CD14-positive monocyte (primary cell): ENCODE results near the gene ROBO1. TPM values are rescaled to one million over a fixed set of nuclear protein-coding genes. Genes with fewer than 3 reads are reported as not detected.

Source experiments
- DNase-seq, 3 donors: peaks; one replicate each; pipeline ENCODE4 v3.0.0-alpha.2; 2011 to 2022
- H2AFZ ChIP-seq: 2 replicates; pipeline ENCODE4 v1.6.0; 2012; ENCODE audit warnings: mild to moderate bottlenecking, low read depth, low read length, inconsistent platforms; ENCODE audit not compliant: insufficient read depth, poor library complexity, severe bottlenecking
- H3K27ac ChIP-seq, 2 donors: 1 replicate in 1 of 2; 2 replicates in 1 of 2; pipeline ENCODE4 v1.5.1; 2012 to 2013; ENCODE audit warnings: low read length in 2 of 2, control low read depth in 1 of 2, inconsistent platforms in 1 of 2, low read depth in 1 of 2, mild to moderate bottlenecking in 1 of 2
- H3K27me3 ChIP-seq, 2 donors: one replicate each; pipeline versions ENCODE4 v1.6.0 to v1.6.1; 2011 to 2013; ENCODE audit warnings: low read length in 2 of 2; ENCODE audit not compliant: control insufficient read depth in 2 of 2, insufficient read depth in 2 of 2
- H3K36me3 ChIP-seq, 2 donors: replicated peaks in 1 of 2; 1 replicate in 1 of 2; 2 replicates in 1 of 2; pipeline versions ENCODE4 v1.5.1 to v1.6.1; 2012 to 2013; ENCODE audit warnings: low read length in 2 of 2, control low read depth in 1 of 2, inconsistent platforms in 1 of 2, mild to moderate bottlenecking in 1 of 2; ENCODE audit not compliant: insufficient read depth in 2 of 2, control insufficient read depth in 1 of 2
- H3K4me1 ChIP-seq, 2 donors: 1 replicate in 1 of 2; 2 replicates in 1 of 2; pipeline versions ENCODE4 v1.5.1 to v1.6.1; 2012 to 2013; ENCODE audit warnings: low read length in 2 of 2, control low read depth in 1 of 2, inconsistent platforms in 1 of 2, mild to moderate bottlenecking in 1 of 2, moderate library complexity in 1 of 2; ENCODE audit not compliant: insufficient read depth in 2 of 2, control insufficient read depth in 1 of 2
- H3K4me2 ChIP-seq: replicated peaks from 2 replicates; pipeline ENCODE3; 2012; ENCODE audit warnings: low read length, moderate library complexity, mild to moderate bottlenecking; ENCODE audit not compliant: poor library complexity, severe bottlenecking; ENCODE audit errors: extremely low read depth
- H3K4me3 ChIP-seq, 3 experiments: fragments of 200-600 bp in 1 of 3; sonication (generic) in 1 of 3; replicated peaks in 1 of 3; 1 replicate in 2 of 3; 2 replicates in 1 of 3; pipeline ENCODE4 v1.5.1; 2011 to 2013; ENCODE audit warnings: low read length in 3 of 3, mild to moderate bottlenecking in 3 of 3, control low read depth in 2 of 3, low read depth in 2 of 3, inconsistent platforms in 1 of 3, moderate library complexity in 1 of 3
- H3K79me2 ChIP-seq: 2 replicates; pipeline ENCODE4 v1.6.0; 2012; ENCODE audit warnings: mild to moderate bottlenecking, control low read depth, inconsistent platforms, low read length, moderate library complexity; ENCODE audit not compliant: insufficient read depth
- H3K9ac ChIP-seq: 2 replicates; pipeline ENCODE4 v1.6.0; 2017; ENCODE audit warnings: low read length, mild to moderate bottlenecking; ENCODE audit not compliant: insufficient read depth, poor library complexity, severe bottlenecking
- H3K9me3 ChIP-seq, 2 donors: replicated peaks in 1 of 2; 1 replicate in 1 of 2; 2 replicates in 1 of 2; pipeline versions ENCODE4 v1.5.1 to v1.6.1; 2012 to 2013; ENCODE audit warnings: low read length in 2 of 2, control low read depth in 1 of 2; ENCODE audit not compliant: control insufficient read depth in 1 of 2, insufficient read depth in 1 of 2
- H4K20me1 ChIP-seq: 2 replicates; pipeline ENCODE4 v1.6.0; 2012; ENCODE audit warnings: mild to moderate bottlenecking, low read length, control low read depth, moderate library complexity; ENCODE audit not compliant: insufficient read depth
- H3K27ac Mint-ChIP-seq, 7 donors: one replicate each; pipeline ENCODE4 v1.8.0; 2020; ENCODE audit warnings: mild to moderate bottlenecking in 7 of 7, mixed read lengths in 7 of 7, moderate library complexity in 6 of 7, inconsistent platforms in 2 of 7
- H3K27me3 Mint-ChIP-seq, 3 donors: one replicate each; pipeline ENCODE4 v1.8.0; 2021 to 2022; ENCODE audit warnings: low read depth in 3 of 3, mild to moderate bottlenecking in 3 of 3, mixed read lengths in 3 of 3, moderate library complexity in 3 of 3, inconsistent platforms in 1 of 3
- H3K36me3 Mint-ChIP-seq, 2 donors: one replicate each; pipeline ENCODE4 v1.8.0; 2020; ENCODE audit warnings: mixed read lengths in 2 of 2, inconsistent platforms in 1 of 2, mild to moderate bottlenecking in 1 of 2
- H3K4me1 Mint-ChIP-seq: one replicate; pipeline ENCODE4 v1.8.0; 2020; ENCODE audit warnings: mild to moderate bottlenecking, mixed read lengths
- H3K4me3 Mint-ChIP-seq, 2 donors: one replicate each; pipeline ENCODE4 v1.8.0; 2020; ENCODE audit warnings: mild to moderate bottlenecking in 2 of 2, mixed read lengths in 2 of 2, moderate library complexity in 1 of 2
- H3K9me3 Mint-ChIP-seq, 7 donors: one replicate each; pipeline ENCODE4 v1.8.0; 2020 to 2022; ENCODE audit warnings: mixed read lengths in 7 of 7, mild to moderate bottlenecking in 6 of 7, moderate library complexity in 6 of 7, inconsistent platforms in 2 of 7
- CTCF ChIP-seq: fragments of 200-600 bp; IDR thresholded peaks from one replicate; pipeline ENCODE4 v1.8.0; 2022; ENCODE audit warnings: antibody characterized with exemption, mild to moderate bottlenecking
- WGBS: methylation state at CpG from one replicate; pipeline ENCODE4 v1.1.5; 2013; ENCODE audit warnings: missing lambda C conversion rate; ENCODE audit not compliant: insufficient coverage; 5-methylcytosine and 5-hydroxymethylcytosine counted together
- intact Hi-C, 2 donors: fragments of 100-400 bp; cut with micrococcal nuclease; formaldehyde crosslinking; loops; one replicate each; pipeline versions ENCODE4 v1.15.0 to v1.15.1; 2023
- polyA plus RNA-seq, 3 donors: library from polyadenylated mRNA; depleted of rRNA in 1 of 3; unstranded in 2 of 3; stranded (reverse) in 1 of 3; fragments of 300-500 nt in 2 of 3; fragments of >200 nt in 1 of 3; fragmentation: Illumina TruSeq in 2 of 3; gene quantifications; 1 replicate in 2 of 3; 2 replicates in 1 of 3; pipeline ENCODE4 v1.2.3, GENCODE V29; 2012 to 2021

ROBO1 gene
- polyA plus RNA-seq, 3 donors = 0.09 to 0.10 TPM; not detected in 1

- Histone ChIP-seq H3K9me3 (no peaks in the 10 kb centered on the region), H3K36me3 (no peaks in the 10 kb centered on the region), H3K9ac (no peak overlapping the region), H3K4me3 (no peak overlapping the region), H2AFZ (no peak overlapping the region), H3K79me2 (no peaks in the 10 kb centered on the region), H3K4me1 (no peaks in the 10 kb centered on the region), H3K27me3 (no peaks in the 10 kb centered on the region), H4K20me1 (no peaks in the 10 kb centered on the region), H3K4me2 (no peak overlapping the region), H3K27ac (no peak overlapping the region)
- no peak for DNase-seq
- H3K4me1 Mint-ChIP-seq = no peaks in the 10 kb centered on the region
- H3K9me3 Mint-ChIP-seq = peaks cover 0 to 6% (median 5%) of the 10 kb centered on the region in 7 donors
- H3K27me3 Mint-ChIP-seq = no peaks in the 10 kb centered on the region
- H3K4me3 Mint-ChIP-seq = no peak overlapping the region
- 100% methylated on average over 1 of the region's 5 CpGs for WGBS
- no peaks in the 10 kb centered on the region for H3K36me3 Mint-ChIP-seq
- no peak overlapping the region for H3K27ac Mint-ChIP-seq
- no peak for TF ChIP-seq CTCF
- intact Hi-C loops = no loop called here
Observed at GRCh38 chr3:78863306-78864203, 904.2 kb downstream of the ROBO1 start.

- Mint-ChIP-seq H3K4me1 (no peaks in the 10 kb centered on the region), H3K36me3 (no peaks in the 10 kb centered on the region), H3K4me3 (no peak overlapping the region), H3K27ac (no peak overlapping the region), H3K9me3 (peaks cover 0 to 8% (median 5%) of the 10 kb centered on the region in 7 donors), H3K27me3 (peaks cover 0 to under 1% (median 0%) of the 10 kb centered on the region in 3 donors)
- DNase-seq = no peak
- H3K4me1 ChIP-seq = no peaks in the 10 kb centered on the region
- no peak overlapping the region for H2AFZ ChIP-seq
- no peak overlapping the region for H3K4me2 ChIP-seq
- H3K36me3 ChIP-seq = no peaks in the 10 kb centered on the region
- no peaks in the 10 kb centered on the region for H3K27me3 ChIP-seq
- TF ChIP-seq CTCF = no peak
- no peak overlapping the region for H3K27ac ChIP-seq
- intact Hi-C loops = no loop called here
- no peak overlapping the region for H3K4me3 ChIP-seq
- H3K79me2 ChIP-seq = no peaks in the 10 kb centered on the region
- H3K9ac ChIP-seq = no peak overlapping the region
- H3K9me3 ChIP-seq = no peaks in the 10 kb centered on the region
- no peaks in the 10 kb centered on the region for H4K20me1 ChIP-seq
- 91% methylated on average over 4 of the region's 4 CpGs for WGBS
Observed at GRCh38 chr3:78861156-78861555, 906.6 kb downstream of the ROBO1 start.
